Common myeloid progenitor, CD34-positive (primary cell): ENCODE results near the gene ABCA13.

Source experiments
- CTCF ChIA-PET: fragments of 350-600 bp; sonication (Branson Sonifier 250); formaldehyde crosslinking; loops from one replicate; lab custom pipeline; 2021; ENCODE audit warnings: antibody characterized with exemption; lab: Charles Lee
- POLR2A ChIA-PET: fragments of 350-600 bp; sonication (Branson Sonifier 250); formaldehyde crosslinking; loops from one replicate; lab custom pipeline; 2021; ENCODE audit warnings: antibody characterized with exemption; lab: Charles Lee
- DNase-seq, 3 donors: peaks; one replicate each; pipeline versions ENCODE4 v3.0.0 to v3.0.0-alpha.2; 2013
- H3K27ac ChIP-seq, 2 experiments: 1 replicate in 1 of 2; 2 replicates in 1 of 2; pipeline ENCODE4 v1.7.0; 2013; ENCODE audit warnings: inconsistent platforms in 2 of 2, low read length in 2 of 2, mild to moderate bottlenecking in 2 of 2, low read depth in 1 of 2, moderate library complexity in 1 of 2; ENCODE audit not compliant: severe bottlenecking in 2 of 2, insufficient read depth in 1 of 2, poor library complexity in 1 of 2
- H3K27me3 ChIP-seq, 5 experiments: replicated peaks in 2 of 5; 1 replicate in 3 of 5; 2 replicates in 2 of 5; pipeline versions ENCODE4 v1.6.1 to v1.7.0; 2013; ENCODE audit warnings: low read length in 4 of 5, mild to moderate bottlenecking in 2 of 5, moderate library complexity in 2 of 5, inconsistent platforms in 1 of 5; ENCODE audit not compliant: insufficient read depth in 5 of 5, control insufficient read depth in 4 of 5
- H3K36me3 ChIP-seq, 4 experiments: 1 replicate in 2 of 4; 2 replicates in 2 of 4; pipeline versions ENCODE4 v1.6.1 to v1.7.0; 2013; ENCODE audit warnings: low read length in 3 of 4, control low read depth in 1 of 4, mild to moderate bottlenecking in 1 of 4; ENCODE audit not compliant: control insufficient read depth in 4 of 4, insufficient read depth in 4 of 4
- H3K4me1 ChIP-seq, 4 experiments: 1 replicate in 3 of 4; 2 replicates in 1 of 4; pipeline versions ENCODE4 v1.6.1 to v1.7.1; 2013; ENCODE audit warnings: low read length in 3 of 4, mild to moderate bottlenecking in 3 of 4, control low read depth in 1 of 4, inconsistent platforms in 1 of 4, moderate library complexity in 1 of 4; ENCODE audit not compliant: control insufficient read depth in 4 of 4, insufficient read depth in 4 of 4; ENCODE audit errors: control extremely low read depth in 1 of 4
- H3K4me3 ChIP-seq, 7 experiments: 1 replicate in 4 of 7; 2 replicates in 3 of 7; pipeline versions ENCODE4 v1.5.1 to v1.7.0; 2013; ENCODE audit warnings: mild to moderate bottlenecking in 7 of 7, low read length in 6 of 7, moderate library complexity in 6 of 7, inconsistent platforms in 2 of 7, low read depth in 2 of 7, control low read depth in 1 of 7; ENCODE audit not compliant: insufficient read depth in 4 of 7, control insufficient read depth in 1 of 7; ENCODE audit errors: extremely low read depth in 1 of 7
- H3K9me3 ChIP-seq, 5 experiments: 1 replicate in 4 of 5; 2 replicates in 1 of 5; pipeline versions ENCODE4 v1.6.1 to v1.7.1; 2013; ENCODE audit warnings: low read length in 4 of 5, mild to moderate bottlenecking in 2 of 5, inconsistent platforms in 1 of 5, low read depth in 1 of 5, moderate library complexity in 1 of 5; ENCODE audit not compliant: control insufficient read depth in 4 of 5, insufficient read depth in 2 of 5; ENCODE audit errors: control extremely low read depth in 1 of 5
- WGBS: methylation state at CpG from one replicate; pipeline ENCODE4 v1.1.5; 2013; ENCODE audit not compliant: insufficient coverage; 5-methylcytosine and 5-hydroxymethylcytosine counted together

Gene ABCA13

DNA sequence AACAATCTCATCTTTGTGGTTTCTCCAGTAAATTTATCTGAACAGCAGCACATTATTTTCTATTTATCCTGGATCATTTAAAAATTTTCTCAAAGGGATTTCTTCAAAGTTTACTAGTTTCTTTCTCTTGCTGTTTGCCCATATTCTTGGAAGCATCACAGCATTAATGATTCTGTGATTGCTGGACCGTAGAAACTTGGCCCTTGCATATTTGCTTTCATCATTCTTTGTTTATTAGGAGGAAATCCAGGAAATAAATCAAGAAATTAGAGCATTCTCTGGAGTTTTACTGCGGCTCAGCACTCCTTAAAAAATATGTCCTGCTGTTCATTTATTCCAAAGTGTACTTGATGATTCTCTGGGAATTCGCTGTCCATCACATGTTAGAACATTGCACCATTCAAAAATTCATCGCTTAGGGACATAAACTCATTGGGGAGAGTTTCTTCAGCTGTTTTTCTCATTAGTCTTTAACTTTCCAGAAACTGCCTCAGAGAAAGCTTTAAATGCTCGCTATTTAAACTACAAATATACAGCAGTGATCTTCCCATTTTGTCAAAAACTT, 489.1 kb downstream of the ABCA13 start:
- DNase-seq: no peak
- CTCF ChIA-PET: no interaction called here
- 94% methylated on average over 3 of the region's 5 CpGs for WGBS
- POLR2A ChIA-PET: no interaction called here
- H3K4me3 ChIP-seq: no peak overlapping the region
- H3K9me3 ChIP-seq: no peaks in the 10 kb centered on the region
- H3K27ac ChIP-seq: no peak overlapping the region
- no peaks in the 10 kb centered on the region for H3K4me1 ChIP-seq
- H3K36me3 ChIP-seq: no peaks in the 10 kb centered on the region
- H3K27me3 ChIP-seq: no peaks in the 10 kb centered on the region

DNA sequence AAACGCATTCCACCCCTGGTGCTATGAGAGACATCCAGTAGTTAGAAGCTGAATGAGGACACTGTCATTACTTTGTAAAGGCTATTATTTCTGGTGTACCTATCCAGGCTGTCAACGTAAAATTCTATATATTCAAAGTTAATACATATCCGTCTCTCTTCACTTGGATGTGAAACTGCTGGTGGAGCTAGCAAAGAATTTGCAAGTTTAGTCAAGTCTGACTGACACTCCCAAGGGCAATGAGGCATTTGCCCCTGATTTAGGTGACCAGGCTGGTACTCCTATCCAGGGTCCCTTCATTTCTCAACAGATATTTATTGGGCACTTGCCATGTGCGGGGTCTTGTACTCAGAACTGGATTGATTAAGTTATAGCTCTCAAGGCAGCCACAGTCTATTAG, 493.0 kb downstream of the ABCA13 start:
- Histone ChIP-seq H3K27me3 (no peaks in the 10 kb centered on the region), H3K9me3 (no peaks in the 10 kb centered on the region), H3K4me1 (no peaks in the 10 kb centered on the region), H3K27ac (no peak overlapping the region), H3K4me3 (no peak overlapping the region), H3K36me3 (no peaks in the 10 kb centered on the region)
- WGBS: 90% methylated on average over 2 of the region's 4 CpGs
- no peak for DNase-seq
- POLR2A ChIA-PET: interaction anchor here (0.7 kb wide), 1 partner anchor 223 kb away, joined by 3 read pairs; no protein-coding TSS in a partner anchor
- CTCF ChIA-PET: interaction anchor here (0.8 kb wide), 1 partner anchor 9 kb away, joined by 3 read pairs; no protein-coding TSS in a partner anchor

DNA sequence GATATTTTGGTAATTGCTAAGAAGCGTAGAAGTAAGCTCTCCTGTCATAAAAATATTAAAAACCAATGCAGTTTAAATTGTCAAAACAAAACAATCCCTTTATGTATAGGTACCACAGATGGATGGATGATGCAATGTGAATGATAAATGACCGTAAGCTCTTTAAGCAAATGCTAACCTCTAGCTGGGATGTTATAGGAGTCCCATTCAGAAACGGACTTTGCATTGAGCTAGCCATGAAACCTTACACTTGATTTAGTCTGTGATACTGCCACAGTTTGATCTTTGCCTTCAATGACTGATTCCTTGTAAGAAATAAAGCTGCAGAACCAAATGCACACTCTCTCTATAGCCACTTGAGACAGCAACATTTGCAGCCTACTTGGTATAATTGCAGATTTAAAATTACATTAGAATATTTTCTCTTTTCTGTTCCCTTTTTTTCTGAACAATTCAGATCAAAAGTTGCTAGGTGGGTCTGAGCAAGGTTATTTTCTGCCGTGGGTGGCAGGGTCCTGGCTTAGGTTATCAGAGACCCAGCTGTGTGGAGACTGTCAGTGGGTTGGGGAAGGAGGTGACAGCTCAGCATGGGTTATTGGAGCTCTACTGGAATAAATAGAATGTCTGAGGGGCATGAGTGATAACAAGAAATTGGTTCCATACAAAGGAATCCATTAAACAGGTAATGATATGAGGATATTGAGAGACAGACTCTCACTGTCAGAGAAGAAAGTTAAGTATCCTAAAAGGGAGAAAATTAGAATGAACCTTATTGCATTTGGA, 494.3 kb downstream of the ABCA13 start:
- H3K36me3 ChIP-seq: no peaks in the 10 kb centered on the region
- CTCF ChIA-PET: interaction anchor here (1.0 kb wide), 1 partner anchor 9 kb away, joined by 3 read pairs; no protein-coding TSS in a partner anchor
- H3K4me1 ChIP-seq: no peaks in the 10 kb centered on the region
- no peak overlapping the region for H3K27ac ChIP-seq
- no peaks in the 10 kb centered on the region for H3K9me3 ChIP-seq
- POLR2A ChIA-PET: no interaction called here
- H3K4me3 ChIP-seq: no peak overlapping the region
- 79% methylated on average over 3 of the region's 4 CpGs for WGBS
- H3K27me3 ChIP-seq: no peaks in the 10 kb centered on the region
- DNase-seq: no peak

DNA sequence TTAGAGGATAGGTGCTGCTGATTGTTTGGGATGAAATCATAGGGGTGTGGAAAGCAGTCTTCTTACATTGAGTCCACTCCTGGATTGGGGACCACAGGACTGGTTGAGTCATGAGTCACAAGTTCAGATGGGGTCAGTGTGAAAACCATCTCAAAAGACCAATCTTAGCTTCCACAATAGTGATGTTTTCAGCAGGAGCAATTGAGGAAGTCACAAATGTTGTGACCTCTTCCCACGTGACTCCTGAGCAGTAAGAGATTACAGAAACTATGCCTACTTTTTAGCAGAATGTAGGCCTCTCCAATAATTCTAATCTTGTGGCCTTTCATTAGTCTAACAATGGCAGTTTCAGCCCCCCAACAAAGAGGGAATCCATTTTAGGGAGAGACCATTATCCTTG, 496.1 kb downstream of the ABCA13 start:
- ChIA-PET POLR2A (no interaction called here), CTCF (no interaction called here)

DNA sequence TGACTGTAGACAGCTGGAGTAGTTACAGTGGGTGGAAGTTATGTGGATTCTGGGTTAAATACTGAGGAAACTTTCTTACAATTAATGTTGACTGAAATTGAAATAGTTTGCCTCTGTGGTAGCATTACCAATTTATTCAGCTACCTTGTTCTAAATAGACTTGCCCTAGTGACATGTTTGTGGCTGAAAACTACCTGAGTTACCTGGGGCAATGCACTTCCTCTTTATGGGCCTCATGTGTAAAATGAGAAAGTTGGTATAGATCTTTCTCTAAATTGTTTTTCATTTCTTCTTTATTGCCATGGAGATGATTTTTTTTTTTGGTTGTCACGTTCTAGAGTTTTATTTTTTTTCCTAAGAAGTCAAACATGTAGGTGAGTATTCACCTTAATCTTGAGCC, 500.4 kb downstream of the ABCA13 start:
- H3K4me3 ChIP-seq: no peak overlapping the region
- no CpG with 5 or more reads among the region's 1 CpG for WGBS
- no peaks in the 10 kb centered on the region for H3K27me3 ChIP-seq
- H3K36me3 ChIP-seq: no peaks in the 10 kb centered on the region
- no peaks in the 10 kb centered on the region for H3K4me1 ChIP-seq
- POLR2A ChIA-PET: no interaction called here
- H3K9me3 ChIP-seq: no peaks in the 10 kb centered on the region
- no peak overlapping the region for H3K27ac ChIP-seq
- CTCF ChIA-PET: no interaction called here
- DNase-seq: no peak

More for the DNA sequence above, 496.1 kb downstream of the ABCA13 start:
- Histone ChIP-seq H3K27ac (no peak overlapping the region), H3K36me3 (no peaks in the 10 kb centered on the region), H3K4me3 (no peak overlapping the region), H3K27me3 (no peaks in the 10 kb centered on the region), H3K9me3 (no peaks in the 10 kb centered on the region), H3K4me1 (no peaks in the 10 kb centered on the region)
- 91% methylated on average over 1 of the region's 1 CpG for WGBS
- no peak for DNase-seq

DNA sequence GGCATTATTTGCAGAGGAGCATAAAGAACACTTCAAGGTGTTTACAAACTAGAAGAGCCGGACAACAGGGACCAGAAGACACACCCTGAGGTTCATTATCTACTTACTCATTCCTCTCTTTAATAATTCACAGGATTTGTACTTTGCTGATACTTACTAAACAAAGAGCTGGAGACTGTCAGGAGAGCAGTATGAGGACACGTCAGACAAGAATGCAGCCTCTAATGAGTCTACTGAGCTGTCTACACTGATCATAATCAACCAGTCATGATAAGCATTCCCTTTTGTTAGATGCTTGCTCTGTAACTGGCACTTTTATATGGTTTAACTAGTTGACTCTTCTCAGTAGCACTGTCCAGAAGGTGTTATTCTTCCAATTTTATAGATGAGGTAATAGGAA, 509.7 kb downstream of the ABCA13 start:
- Histone ChIP-seq H3K4me1 (no peaks in the 10 kb centered on the region), H3K36me3 (no peaks in the 10 kb centered on the region), H3K27ac (no peak overlapping the region), H3K27me3 (no peaks in the 10 kb centered on the region), H3K4me3 (no peak overlapping the region), H3K9me3 (peaks cover 0 to 2% (median 0%) of the 10 kb centered on the region in 5 experiments)
- no peak for DNase-seq
- no CpG with 5 or more reads among the region's 2 CpGs for WGBS
- ChIA-PET POLR2A (no interaction called here), CTCF (no interaction called here)

DNA sequence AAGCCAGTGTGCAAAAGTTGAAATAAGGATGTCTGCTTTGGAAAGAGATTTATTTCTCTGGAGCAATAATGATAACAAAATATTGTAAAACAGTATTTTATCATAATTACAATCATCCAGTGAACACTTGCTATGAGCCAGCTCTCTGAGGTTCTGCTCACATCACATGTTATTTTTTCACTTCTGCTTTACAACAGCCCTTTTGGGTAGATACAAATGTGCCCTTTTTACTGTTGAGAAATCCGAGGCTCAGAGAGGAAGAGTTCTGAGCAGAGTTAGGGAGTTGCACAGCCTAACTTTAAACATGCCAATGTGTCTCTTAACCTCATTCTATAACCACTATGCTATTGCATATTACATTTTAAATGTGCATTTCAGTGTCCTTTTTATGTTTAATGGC, 520.5 kb downstream of the ABCA13 start:
- H3K4me3 ChIP-seq: no peak overlapping the region
- no CpG with 5 or more reads among the region's 1 CpG for WGBS
- no peaks in the 10 kb centered on the region for H3K4me1 ChIP-seq
- no peaks in the 10 kb centered on the region for H3K27me3 ChIP-seq
- no peaks in the 10 kb centered on the region for H3K36me3 ChIP-seq
- POLR2A ChIA-PET: no interaction called here
- no peak overlapping the region for H3K27ac ChIP-seq
- no peaks in the 10 kb centered on the region for H3K9me3 ChIP-seq
- DNase-seq: no peak
- CTCF ChIA-PET: no interaction called here
